ENCODE results near the gene AR. TPM values are rescaled to one million over a fixed set of nuclear protein-coding genes. Genes with fewer than 3 reads are reported as not detected.
"Not testable (repeated sequence)": the region's sequence is repeated elsewhere in the genome, so short reads cannot be mapped to it uniquely, and the experiment has no call there.

AR gene
- total and polyA plus RNA-seq, 2 of the 13 experiments (the other 11 are each of a cell fraction or from before 2014, with no cell fraction given): not detected

DNA sequence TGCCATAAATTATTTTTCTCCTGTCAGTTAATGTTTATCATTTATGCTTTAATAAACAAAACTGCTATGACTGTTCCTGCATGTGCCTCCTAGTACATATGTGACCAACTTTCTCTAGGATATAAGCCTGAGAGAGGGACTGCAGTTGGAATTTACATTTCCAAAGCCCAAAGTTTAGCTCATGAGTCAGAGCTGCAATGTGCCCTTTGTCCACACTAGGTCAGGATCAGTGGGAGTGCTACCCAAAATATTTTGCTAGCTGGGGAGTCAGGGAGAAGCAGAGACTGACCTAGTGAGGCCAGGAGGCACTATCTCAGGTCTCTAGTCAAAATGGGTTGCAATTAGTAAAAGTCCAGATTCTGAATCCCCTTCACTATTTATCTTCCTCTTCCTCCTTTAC lies 92.7 kb downstream of the AR start:
- CTCF ChIA-PET (ENCODE audit: low intra/inter-chr PET ratio, low total read pairs): no interaction called here
- Histone ChIP-seq H3K9ac (ENCODE audit: insufficient read depth, low read depth, low read length) (no peak overlapping the region), H3K36me3 (replicated peaks in 1 of 2; ENCODE audit: control insufficient read depth in 1 of 2, insufficient read depth in 2 of 2, low read length in 2 of 2) (no peaks in the 10 kb centered on the region), H4K20me1 (ENCODE audit: insufficient read depth, low read length) (no peaks in the 10 kb centered on the region), H3K4me2 (ENCODE audit: low read depth, low read length) (no peak overlapping the region), H3K27me3 (ENCODE audit: control insufficient read depth in 1 of 2, insufficient read depth in 2 of 2, low read length in 2 of 2) (no peaks in the 10 kb centered on the region), H3K79me2 (ENCODE audit: insufficient read depth, low read length) (no peaks in the 10 kb centered on the region), H3K27ac (ENCODE audit: extremely low read length, insufficient read depth, low read length) (no peak overlapping the region), H3K9me3 (ENCODE audit: low read length) (peaks cover 19% of the 10 kb centered on the region), H3K4me3 (replicated peaks in 1 of 3; ENCODE audit: insufficient read depth in 1 of 3, low read depth in 2 of 3, low read length in 3 of 3) (no peak overlapping the region), H3K4me1 (ENCODE audit: insufficient read depth, low read length) (no peaks in the 10 kb centered on the region), H2AFZ (ENCODE audit: low read length) (no peak overlapping the region)
- POLR2A ChIA-PET: interaction anchor here (0.6 kb wide), 1 partner anchor 11 kb away, joined by 3 read pairs; no protein-coding TSS in a partner anchor
- DNase-seq (ENCODE audit: low spot score) (no peak), ATAC-seq (no peak), FAIRE-seq (no peak)
- TF ChIP-seq ZNF17 (CRISPR knock-in tag; IDR thresholded peaks at IDR 0.05) (no peak), ZBTB8A (CRISPR knock-in tag; IDR thresholded peaks at IDR 0.05; ENCODE audit: borderline replicate concordance, low read depth) (no peak), FOSL1 (CRISPR knock-in tag; IDR thresholded peaks at IDR 0.05; ENCODE audit: borderline replicate concordance) (no peak), NBN (conservative IDR thresholded peaks at IDR 0.05) (no peak), RFX1 (IDR thresholded peaks at IDR 0.05) (no peak)
- in situ Hi-C loops (cut with HindIII; ENCODE audit: extremely low pct_ligation_motif_present, low pct_unique_long_range_greater_than_20kb) (no loop called here), intact Hi-C loops (cut with micrococcal nuclease; ENCODE audit: unreplicated experiment) (no loop called here)
- BruUV-seq (replicated peaks): no TSS peak

- WGBS (ENCODE audit: low lambda C conversion rate): 59% methylated on average over 3 of the region's 3 CpGs
- CTCF ChIA-PET (ENCODE audit: low intra/inter-chr PET ratio, low total read pairs): not testable (repeated sequence)
These were observed 93.5 kb downstream of the AR start for GRCh38 chrX:67637293-67637692.

More at GRCh38 chrX:67637293-67637692, 93.5 kb downstream of the AR start:
- H4K20me1 ChIP-seq (ENCODE audit: insufficient read depth, low read length); POLR2A ChIA-PET; BruUV-seq (replicated peaks); intact Hi-C loops (cut with micrococcal nuclease; ENCODE audit: unreplicated experiment); H3K27me3 ChIP-seq (ENCODE audit: control insufficient read depth in 1 of 2, insufficient read depth in 2 of 2, low read length in 2 of 2); DNase-seq (ENCODE audit: low spot score); in situ Hi-C loops (cut with HindIII; ENCODE audit: extremely low pct_ligation_motif_present, low pct_unique_long_range_greater_than_20kb); H3K27ac ChIP-seq (ENCODE audit: extremely low read length, insufficient read depth, low read length); H3K4me2 ChIP-seq (ENCODE audit: low read depth, low read length); H3K4me3 ChIP-seq (replicated peaks in 1 of 3; ENCODE audit: insufficient read depth in 1 of 3, low read depth in 2 of 3, low read length in 3 of 3); H2AFZ ChIP-seq (ENCODE audit: low read length); FAIRE-seq; H3K79me2 ChIP-seq (ENCODE audit: insufficient read depth, low read length); H3K36me3 ChIP-seq (replicated peaks in 1 of 2; ENCODE audit: control insufficient read depth in 1 of 2, insufficient read depth in 2 of 2, low read length in 2 of 2); H3K9ac ChIP-seq (ENCODE audit: insufficient read depth, low read depth, low read length); H3K4me1 ChIP-seq (ENCODE audit: insufficient read depth, low read length); ATAC-seq: not testable (repeated sequence)
- H3K9me3 ChIP-seq (ENCODE audit: low read length): peaks cover 27% of the 10 kb centered on the region
